Measurements from ENCODE around the gene FOXA2. TPM values are rescaled to one million over a fixed set of nuclear protein-coding genes. Genes with fewer than 3 reads are reported as not detected.
A peak's percentile ranks its signal among the peaks of the same experiment; 100 is the strongest.

Gene FOXA2
- total RNA-seq, 1 experiment from 2014 or later: 14.4 TPM

DNA sequence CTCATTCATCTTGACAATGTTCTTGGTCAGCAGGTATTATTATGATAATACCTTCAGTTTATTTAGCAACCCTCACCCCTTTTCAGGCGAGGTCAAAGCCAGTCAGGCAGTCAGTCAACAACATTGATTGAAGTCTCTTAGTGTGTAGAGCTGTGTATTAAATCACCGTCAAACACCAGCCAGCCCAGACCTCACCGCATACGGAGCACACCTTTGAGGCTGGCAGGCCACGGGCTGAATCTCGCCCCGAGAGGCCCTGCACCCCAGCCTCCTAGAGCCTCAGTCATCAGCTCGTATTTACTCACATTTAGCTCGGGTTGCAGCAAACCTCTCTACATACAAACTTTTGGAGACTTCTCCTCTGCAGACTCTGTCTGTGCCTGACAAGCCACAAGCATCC lies 36.0 kb upstream of the FOXA2 start:
- no peaks in the 10 kb centered on the region for H3K79me2 ChIP-seq (ENCODE audit: low read length)
- H3K9me2 ChIP-seq (replicated peaks; ENCODE audit: low read length): no peaks in the 10 kb centered on the region
- ChIA-PET POLR2A (ENCODE audit: unreplicated experiment) (interaction anchor here (0.6 kb wide), 1 partner anchor 60 kb away, joined by 5 read pairs; no protein-coding TSS in a partner anchor), CTCF (no interaction called here)
- BruUV-seq (replicated peaks): no TSS peak
- no peaks in the 10 kb centered on the region for H3K36me3 ChIP-seq (ENCODE audit: low read depth, low read length)
- no peak for DNase-seq
- no peak overlapping the region for H3K4me3 ChIP-seq (ENCODE audit: low read length)
- intact Hi-C loops (cut with micrococcal nuclease): no loop called here
- H2AFZ ChIP-seq (ENCODE audit: low read length): no peak overlapping the region
- no peaks in the 10 kb centered on the region for H3F3A ChIP-seq (ENCODE audit: low read length, unreplicated experiment)
- no peaks in the 10 kb centered on the region; the same call in 1 of the 2 replicates for H3K4me1 ChIP-seq (ENCODE audit: insufficient read depth, low read length)
- no peak for TF ChIP-seq EZH2phosphoT487 (IDR thresholded peaks at IDR 0.05; ENCODE audit: borderline replicate concordance, low read length)
- TF ChIP-seq, protein P1, sequence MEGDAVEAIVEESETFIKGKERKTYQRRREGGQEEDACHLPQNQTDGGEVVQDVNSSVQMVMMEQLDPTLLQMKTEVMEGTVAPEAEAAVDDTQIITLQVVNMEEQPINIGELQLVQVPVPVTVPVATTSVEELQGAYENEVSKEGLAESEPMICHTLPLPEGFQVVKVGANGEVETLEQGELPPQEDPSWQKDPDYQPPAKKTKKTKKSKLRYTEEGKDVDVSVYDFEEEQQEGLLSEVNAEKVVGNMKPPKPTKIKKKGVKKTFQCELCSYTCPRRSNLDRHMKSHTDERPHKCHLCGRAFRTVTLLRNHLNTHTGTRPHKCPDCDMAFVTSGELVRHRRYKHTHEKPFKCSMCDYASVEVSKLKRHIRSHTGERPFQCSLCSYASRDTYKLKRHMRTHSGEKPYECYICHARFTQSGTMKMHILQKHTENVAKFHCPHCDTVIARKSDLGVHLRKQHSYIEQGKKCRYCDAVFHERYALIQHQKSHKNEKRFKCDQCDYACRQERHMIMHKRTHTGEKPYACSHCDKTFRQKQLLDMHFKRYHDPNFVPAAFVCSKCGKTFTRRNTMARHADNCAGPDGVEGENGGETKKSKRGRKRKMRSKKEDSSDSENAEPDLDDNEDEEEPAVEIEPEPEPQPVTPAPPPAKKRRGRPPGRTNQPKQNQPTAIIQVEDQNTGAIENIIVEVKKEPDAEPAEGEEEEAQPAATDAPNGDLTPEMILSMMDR (conservative IDR thresholded peaks at IDR 0.05; ENCODE audit: low read depth, low read length): no peak
- TF ChIP-seq EZH2 (IDR thresholded peaks at IDR 0.05; ENCODE audit: low read length, unreplicated experiment): no peak
- no peak overlapping the region for H3K4me2 ChIP-seq (ENCODE audit: low read length)
- peaks cover 25% of the 10 kb centered on the region for H3K27me3 ChIP-seq (ENCODE audit: low read length)
- no peak overlapping the region for H3K27ac ChIP-seq (ENCODE audit: low read length)
- no peak overlapping the region for H3K9ac ChIP-seq (ENCODE audit: low read length)
- ATAC-seq: no peak
- H3K9me3 ChIP-seq (ENCODE audit: low read length): no peaks in the 10 kb centered on the region
- no peaks in the 10 kb centered on the region for H4K20me1 ChIP-seq (ENCODE audit: low read length)

DNA sequence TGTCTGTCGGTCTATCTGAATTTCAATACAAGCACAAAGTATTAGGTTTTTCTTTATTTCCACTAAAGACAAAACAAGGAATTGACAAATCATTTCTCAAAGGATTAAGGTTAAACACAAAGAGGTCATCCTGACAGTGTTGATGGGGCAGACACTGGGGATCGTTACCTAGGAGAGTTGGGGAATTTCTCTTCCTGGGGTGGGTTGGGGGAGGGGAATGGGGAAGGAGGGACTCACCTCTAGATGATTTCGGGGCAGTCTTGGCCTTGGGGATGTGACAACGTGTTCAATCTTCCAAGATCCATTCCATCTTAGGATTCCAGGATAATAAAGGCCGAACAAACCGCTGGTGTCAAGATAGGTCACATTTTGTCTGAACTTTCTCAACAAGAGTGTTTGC lies 35.4 kb upstream of the FOXA2 start:
- H3K36me3 ChIP-seq (ENCODE audit: low read depth, low read length): no peaks in the 10 kb centered on the region
- H3F3A ChIP-seq (ENCODE audit: low read length, unreplicated experiment): no peaks in the 10 kb centered on the region
- H3K4me3 ChIP-seq (ENCODE audit: low read length): no peak overlapping the region
- H3K9me2 ChIP-seq (replicated peaks; ENCODE audit: low read length): no peaks in the 10 kb centered on the region
- no peak overlapping the region for H3K9ac ChIP-seq (ENCODE audit: low read length)
- BruUV-seq (replicated peaks): no TSS peak
- H3K79me2 ChIP-seq (ENCODE audit: low read length): no peaks in the 10 kb centered on the region
- H3K9me3 ChIP-seq (ENCODE audit: low read length): no peaks in the 10 kb centered on the region
- CTCF ChIA-PET: no interaction called here
- intact Hi-C loops (cut with micrococcal nuclease): no loop called here
- H3K27me3 ChIP-seq (ENCODE audit: low read length): peaks cover 29% of the 10 kb centered on the region
- H2AFZ ChIP-seq (ENCODE audit: low read length): no peak overlapping the region
- ATAC-seq (no peak), DNase-seq (no peak)
- TF ChIP-seq EZH2 (IDR thresholded peaks at IDR 0.05; ENCODE audit: low read length, unreplicated experiment) (no peak), EZH2phosphoT487 (IDR thresholded peaks at IDR 0.05; ENCODE audit: borderline replicate concordance, low read length) (no peak)
- TF ChIP-seq, protein P1 (conservative IDR thresholded peaks at IDR 0.05; ENCODE audit: low read depth, low read length): no peak
- no peaks in the 10 kb centered on the region for H4K20me1 ChIP-seq (ENCODE audit: low read length)
- H3K4me2 ChIP-seq (ENCODE audit: low read length): no peak overlapping the region
- H3K4me1 ChIP-seq (ENCODE audit: insufficient read depth, low read length): no peaks in the 10 kb centered on the region; the same call in 1 of the 2 replicates
- no peak overlapping the region for H3K27ac ChIP-seq (ENCODE audit: low read length)
- POLR2A ChIA-PET (ENCODE audit: unreplicated experiment): no interaction called here

DNA sequence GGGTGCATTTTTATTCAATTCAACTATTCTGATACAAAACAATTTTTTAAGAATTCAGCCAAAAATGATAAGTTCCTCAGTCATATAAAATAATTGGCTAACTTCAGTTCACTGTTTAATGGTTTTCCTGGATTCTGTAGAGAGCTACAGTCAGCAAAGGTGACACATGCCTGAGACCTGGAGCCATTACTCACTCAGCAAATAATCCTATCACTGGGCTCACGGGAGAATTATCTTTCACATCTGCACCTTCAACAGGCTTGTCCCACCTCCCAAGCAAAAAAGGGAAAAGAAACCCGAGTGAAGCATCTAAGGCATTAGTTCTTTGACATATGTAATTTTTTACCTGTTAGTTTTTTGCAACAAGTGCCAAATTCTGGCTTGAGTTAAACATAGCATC lies 34.9 kb upstream of the FOXA2 start:
- Histone ChIP-seq H3K4me1 (ENCODE audit: insufficient read depth, low read length) (no peaks in the 10 kb centered on the region; the same call in 1 of the 2 replicates), H3K36me3 (ENCODE audit: low read depth, low read length) (no peaks in the 10 kb centered on the region), H3K27ac (ENCODE audit: low read length) (no peak overlapping the region), H3K9me3 (ENCODE audit: low read length) (no peaks in the 10 kb centered on the region), H2AFZ (ENCODE audit: low read length) (no peak overlapping the region), H3K9me2 (replicated peaks; ENCODE audit: low read length) (no peaks in the 10 kb centered on the region), H4K20me1 (ENCODE audit: low read length) (no peaks in the 10 kb centered on the region), H3K9ac (ENCODE audit: low read length) (no peak overlapping the region), H3K27me3 (ENCODE audit: low read length) (peaks cover 34% of the 10 kb centered on the region), H3K4me3 (ENCODE audit: low read length) (no peak overlapping the region), H3K79me2 (ENCODE audit: low read length) (no peaks in the 10 kb centered on the region), H3F3A (ENCODE audit: low read length, unreplicated experiment) (no peaks in the 10 kb centered on the region), H3K4me2 (ENCODE audit: low read length) (no peak overlapping the region)
- CTCF ChIA-PET: no interaction called here
- ATAC-seq (peak; percentile 78), DNase-seq (peak; percentile 66)
- TF ChIP-seq EZH2phosphoT487 (IDR thresholded peaks at IDR 0.05; ENCODE audit: borderline replicate concordance, low read length) (no peak), EZH2 (IDR thresholded peaks at IDR 0.05; ENCODE audit: low read length, unreplicated experiment) (no peak)
- TF ChIP-seq, protein P1 (conservative IDR thresholded peaks at IDR 0.05; ENCODE audit: low read depth, low read length): no peak
- BruUV-seq (replicated peaks): no TSS peak
- intact Hi-C loops (cut with micrococcal nuclease): no loop called here
- POLR2A ChIA-PET (ENCODE audit: unreplicated experiment): interaction anchor here (0.6 kb wide), 1 partner anchor 800 kb away, joined by 3 read pairs; no protein-coding TSS in a partner anchor

Measured in PC-3 (cell line).